K562 (cell line): ENCODE results near the gene SMCO1. TPM values are rescaled to one million over a fixed set of nuclear protein-coding genes. Genes with fewer than 3 reads are reported as not detected.

Source experiments
- ATAC-seq: fragments of 200-7000 bp; cut with Tn5 transposase; 3 replicates; pipeline ENCODE4 v1.9.1; 2020; ENCODE audit warnings: moderate library complexity
- BruUV-seq: library from RNA; stranded (reverse); fragments of 400-500 nt; replicated peaks from 2 replicates; lab custom pipeline; 2021; lab: Mats Ljungman, UMichigan
- CTCF ChIA-PET: fragments of 300-600 bp; formaldehyde crosslinking; extraction: SDS; loops from one replicate; lab custom pipeline; 2021; ENCODE audit warnings: low intra/inter-chr PET ratio; lab: Yijun Ruan, JAX
- POLR2A ChIA-PET: fragments of 300-600, 350-650 bp; sonication (Branson Sonifier 250); formaldehyde crosslinking; extraction: SDS; loops from one replicate; lab custom pipeline; 2021; ENCODE audit warnings: antibody characterized with exemption, inconsistent platforms; lab: Yijun Ruan, JAX
- DNase-seq, 4 experiments: peaks; one replicate each; pipeline versions ENCODE4 v3.0.0 to v3.0.0-alpha.2; 2011 to 2018; ENCODE audit warnings: low spot score in 3 of 4, mixed read lengths in 3 of 4; ENCODE audit errors: extremely low read depth in 1 of 4
- FAIRE-seq: peaks from 2 replicates; lab custom pipeline; 2011; peaks lifted over from hg19 to GRCh38; lab: Jason Lieb, UNC
- H2AFZ ChIP-seq: 2 replicates; pipeline ENCODE4 v1.6.0; 2011; ENCODE audit warnings: low read depth, low read length, control low read depth, inconsistent platforms
- H3K27ac ChIP-seq: fragments of 200-600 bp; 3 replicates; pipeline ENCODE4 v1.8.0; 2011; ENCODE audit warnings: low read depth, mild to moderate bottlenecking, control low read depth, inconsistent platforms, low read length, moderate library complexity, mixed read lengths; ENCODE audit errors: extremely low read depth
- H3K27me3 ChIP-seq, 2 experiments: fragments of 300-600 bp in 1 of 2; 2 replicates in 1 of 2; 3 replicates in 1 of 2; pipeline versions ENCODE4 v1.6.0 to v1.8.0; 2011; ENCODE audit warnings: inconsistent platforms in 2 of 2, low read length in 2 of 2, mild to moderate bottlenecking in 1 of 2, mixed read lengths in 1 of 2, moderate library complexity in 1 of 2; ENCODE audit not compliant: control insufficient read depth in 2 of 2, insufficient read depth in 2 of 2
- H3K36me3 ChIP-seq: fragments of 300-600 bp; 3 replicates; pipeline ENCODE4 v1.8.0; 2011; ENCODE audit warnings: mild to moderate bottlenecking, low read length, inconsistent platforms; ENCODE audit not compliant: control insufficient read depth, insufficient read depth
- H3K4me1 ChIP-seq, 2 experiments: fragments of 200-600 bp in 1 of 2; replicated peaks in 1 of 2; 2 replicates in 1 of 2; 3 replicates in 1 of 2; pipeline versions ENCODE4 v1.5.1 to v1.8.0; 2011; ENCODE audit warnings: inconsistent platforms in 2 of 2, low read length in 2 of 2, mild to moderate bottlenecking in 1 of 2, mixed read lengths in 1 of 2, moderate library complexity in 1 of 2; ENCODE audit not compliant: control insufficient read depth in 2 of 2, insufficient read depth in 2 of 2
- H3K4me2 ChIP-seq: 2 replicates; pipeline ENCODE4 v1.6.1; 2011; ENCODE audit warnings: low read length, control low read depth, inconsistent platforms, mixed read lengths; ENCODE audit not compliant: insufficient read depth
- H3K4me3 ChIP-seq: fragments of 200-600 bp; sonication (generic), shearing (Covaris generic); 2 replicates; pipeline ENCODE4 v1.5.1; 2016; ENCODE audit warnings: control low read depth, inconsistent platforms
- H3K79me2 ChIP-seq: fragments of 200-600 bp; 3 replicates; pipeline ENCODE4 v1.8.0; 2011; ENCODE audit warnings: low read length, inconsistent platforms; ENCODE audit not compliant: control insufficient read depth, insufficient read depth
- H3K9ac ChIP-seq, 2 experiments: 2 replicates each; pipeline versions ENCODE4 v1.6.0 to v1.6.1; 2011; ENCODE audit warnings: low read depth in 2 of 2, low read length in 2 of 2, control low read depth in 1 of 2, inconsistent platforms in 1 of 2, mild to moderate bottlenecking in 1 of 2, mixed read lengths in 1 of 2; ENCODE audit not compliant: insufficient read depth in 1 of 2
- H3K9me1 ChIP-seq: one replicate; pipeline ENCODE4 v1.6.0; 2011; ENCODE audit warnings: inconsistent platforms, mild to moderate bottlenecking, low read length, moderate library complexity; ENCODE audit not compliant: control insufficient read depth, insufficient read depth
- H3K9me3 ChIP-seq: replicated peaks from 2 replicates; pipeline ENCODE4 v1.5.1; 2011; ENCODE audit warnings: low read depth, low read length, inconsistent platforms; ENCODE audit not compliant: control insufficient read depth, insufficient read depth
- H4K20me1 ChIP-seq: replicated peaks from 2 replicates; pipeline ENCODE4 v1.6.1; 2011; ENCODE audit warnings: low read length, inconsistent platforms, mixed read lengths; ENCODE audit not compliant: control insufficient read depth, insufficient read depth
- PHF21A ChIP-seq: fragments of 450-650 bp; IDR thresholded peaks from 2 replicates; pipeline ENCODE4 v1.6.1; 2017; ENCODE audit warnings: low read depth, borderline replicate concordance
- TEAD4 ChIP-seq, 2 experiments: sonication (generic) in 1 of 2; formaldehyde crosslinking in 1 of 2; IDR thresholded peaks; 2 replicates each; pipeline versions ENCODE4 v1.6.1 to v1.8.0; 2012 to 2022; ENCODE audit warnings: borderline replicate concordance in 1 of 2, inconsistent platforms in 1 of 2, low read length in 1 of 2, mild to moderate bottlenecking in 1 of 2, missing genetic modification reagents in 1 of 2
- WGBS: fragments of 100-300 bp; shearing (Covaris generic); methylation state at CpG from one replicate; pipeline ENCODE4 v1.1.6; 2016; ENCODE audit warnings: low coverage, mixed read lengths; ENCODE audit not compliant: insufficient coverage; ENCODE audit errors: missing lambda C conversion rate; 5-methylcytosine and 5-hydroxymethylcytosine counted together
- in situ Hi-C: fragments of 300-500 bp; cut with MboI; formaldehyde crosslinking; loops from 4 replicates; pipeline ENCODE4 v1.15.0; 2018; ENCODE audit warnings: inconsistent platforms, mixed read lengths
- intact Hi-C: fragments of 100-400 bp; cut with micrococcal nuclease; formaldehyde crosslinking; loops from 2 replicates; pipeline ENCODE4 v1.14.2; 2022
- polyA plus RNA-seq, 8 experiments: library from polyadenylated mRNA; depleted of rRNA in 4 of 8; stranded (reverse) in 5 of 8; unstranded in 3 of 8; fragments of >200 nt; fragmentation: Nextera tagmentation in 2 of 8; fragmentation: Illumina TruSeq in 1 of 8; extraction: Ambion mirVana in 2 of 8; extraction: Trizol in 1 of 8; gene quantifications; 2 replicates each; pipeline versions ENCODE4 v1.2.1 to v1.2.3, GENCODE V29; 2011 to 2014; ENCODE audit warnings: inconsistent platforms in 1 of 8, missing spikeins in 1 of 8
- total RNA-seq, 7 experiments: library from RNA; depleted of rRNA in 6 of 7; stranded (reverse); fragments of >200 nt in 6 of 7; fragmentation: Illumina TruSeq in 2 of 7; extraction: Trizol in 2 of 7; gene quantifications; 2 replicates each; pipeline versions ENCODE4 v1.2.1 to v1.2.3, GENCODE V29; 2011 to 2021; ENCODE audit warnings: low replicate concordance in 1 of 7
- TF ChIP-seq, protein P1 (sequence below): sonication (generic); formaldehyde crosslinking; IDR thresholded peaks from 2 replicates; pipeline ENCODE4 v1.8.0; 2022; ENCODE audit warnings: missing genetic modification reagents, mild to moderate bottlenecking, borderline replicate concordance
- TF ChIP-seq, protein P2 (sequence below): sonication (generic); formaldehyde crosslinking; IDR thresholded peaks from 2 replicates; pipeline ENCODE4 v1.8.0; 2022; ENCODE audit warnings: missing genetic modification reagents, mild to moderate bottlenecking, moderate library complexity, borderline replicate concordance
- TF ChIP-seq, protein P3 (sequence below), 2 experiments: fragments of 450-650 bp in 1 of 2; sonication (generic) in 1 of 2; formaldehyde crosslinking in 1 of 2; IDR thresholded peaks; 2 replicates each; pipeline versions ENCODE4 v1.7.1 to v1.9.0; 2016 to 2022; ENCODE audit warnings: inconsistent platforms in 1 of 2, mild to moderate bottlenecking in 1 of 2, missing genetic modification reagents in 1 of 2

The SMCO1 gene
- total and polyA plus RNA-seq, 9 of the 15 experiments (the other 6 are each of a cell fraction or from before 2014, with no cell fraction given), result 0.05 to 0.35 (median 0.12) TPM; not detected in 5

DNA sequence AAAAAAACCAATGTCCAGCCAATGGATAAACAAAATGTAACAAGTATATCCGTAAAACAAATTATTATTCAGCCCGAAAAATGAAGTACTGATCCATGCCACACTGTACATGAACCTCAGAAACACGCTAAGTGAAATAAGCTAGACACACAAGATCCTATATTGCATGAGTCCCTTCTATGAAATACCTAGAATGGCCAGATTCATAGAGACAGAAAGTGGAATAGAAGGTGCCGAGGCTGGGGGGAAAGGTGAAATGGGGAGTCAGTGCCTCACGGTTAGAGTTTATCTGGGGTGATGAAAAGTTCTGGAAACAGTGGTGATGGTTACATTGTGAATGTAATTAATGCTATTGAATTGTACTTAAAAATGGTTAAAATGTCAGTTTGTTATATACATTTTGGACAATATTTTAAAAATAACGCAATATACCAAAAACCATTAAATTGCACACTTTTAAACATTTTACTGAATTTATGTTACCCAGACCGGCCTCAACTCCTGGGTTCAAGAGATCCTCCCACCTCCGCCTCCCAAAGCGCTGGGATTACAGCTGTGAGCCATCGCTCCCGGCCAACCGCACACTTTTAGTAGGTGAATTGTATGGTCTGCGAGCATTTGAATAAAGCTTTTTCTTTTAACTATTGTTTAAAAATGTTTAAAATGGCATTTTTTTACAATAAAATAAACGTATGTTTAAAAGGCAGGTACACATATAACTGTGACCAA, 13.7 kb downstream of the SMCO1 start:
- POLR2A ChIA-PET, result interaction anchor here (0.8 to 1.2 kb wide), 4 partner anchors 9 to 16 kb away, joined by 3 to 4 read pairs (median 4); no protein-coding TSS in a partner anchor
- Histone ChIP-seq H3K4me2 (peak overlapping the region; percentile 98), H4K20me1 (peaks cover 21% of the 10 kb centered on the region; the same call in 1 of the 2 replicates), H3K4me3 (peak overlapping the region; percentile 91), H3K27ac (peak overlapping the region; percentile 93), H3K36me3 (peaks cover 41% of the 10 kb centered on the region; the same call in 2 of the 3 replicates), H3K79me2 (peaks cover 69% of the 10 kb centered on the region), H2AFZ (no peak overlapping the region), H3K9ac (peak overlapping the region; percentile 93 to 94; a peak in 3 of 4 replicates), H3K9me3 (no peaks in the 10 kb centered on the region; the same call in none of the 2 replicates), H3K4me1 (peaks cover 10 to 18% of the 10 kb centered on the region in 2 experiments; a peak in 4 of 5 replicates), H3K9me1 (no peaks in the 10 kb centered on the region), H3K27me3 (no peaks in the 10 kb centered on the region)
- in situ Hi-C loops, result loop anchor here (25.0 kb wide), 2 partner anchors 614 to 789 kb away; partner anchors contain the start of gene MUC20
- DNase-seq, result peak in 1 of 4 experiments; percentile 52
- CTCF ChIA-PET, result no interaction called here
- no TSS peak for BruUV-seq
- FAIRE-seq, result no peak
- under 1% methylated on average over 14 of the region's 14 CpGs for WGBS
- peak; percentile 8 for ATAC-seq
- intact Hi-C loops, result loop anchor here (2.0 to 5.0 kb wide), 3 partner anchors 17 to 479 kb away; partner anchors contain the start of gene TM4SF19
- TF ChIP-seq, protein P1, sequence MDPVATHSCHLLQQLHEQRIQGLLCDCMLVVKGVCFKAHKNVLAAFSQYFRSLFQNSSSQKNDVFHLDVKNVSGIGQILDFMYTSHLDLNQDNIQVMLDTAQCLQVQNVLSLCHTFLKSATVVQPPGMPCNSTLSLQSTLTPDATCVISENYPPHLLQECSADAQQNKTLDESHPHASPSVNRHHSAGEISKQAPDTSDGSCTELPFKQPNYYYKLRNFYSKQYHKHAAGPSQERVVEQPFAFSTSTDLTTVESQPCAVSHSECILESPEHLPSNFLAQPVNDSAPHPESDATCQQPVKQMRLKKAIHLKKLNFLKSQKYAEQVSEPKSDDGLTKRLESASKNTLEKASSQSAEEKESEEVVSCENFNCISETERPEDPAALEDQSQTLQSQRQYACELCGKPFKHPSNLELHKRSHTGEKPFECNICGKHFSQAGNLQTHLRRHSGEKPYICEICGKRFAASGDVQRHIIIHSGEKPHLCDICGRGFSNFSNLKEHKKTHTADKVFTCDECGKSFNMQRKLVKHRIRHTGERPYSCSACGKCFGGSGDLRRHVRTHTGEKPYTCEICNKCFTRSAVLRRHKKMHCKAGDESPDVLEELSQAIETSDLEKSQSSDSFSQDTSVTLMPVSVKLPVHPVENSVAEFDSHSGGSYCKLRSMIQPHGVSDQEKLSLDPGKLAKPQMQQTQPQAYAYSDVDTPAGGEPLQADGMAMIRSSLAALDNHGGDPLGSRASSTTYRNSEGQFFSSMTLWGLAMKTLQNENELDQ (CRISPR knock-in tag), result 0 out of 2 replicates have a peak, but pooled peaks have one; percentile 30
- TF ChIP-seq TEAD4 (IDR thresholded peaks at IDR 0.05; ENCODE audit: low read length), result 0 out of 2 replicates have a peak, but pooled peaks have one; percentile 1
- no peak for TF ChIP-seq TEAD4 (CRISPR knock-in tag; IDR thresholded peaks at IDR 0.05; ENCODE audit: borderline replicate concordance)
- TF ChIP-seq, protein P2, sequence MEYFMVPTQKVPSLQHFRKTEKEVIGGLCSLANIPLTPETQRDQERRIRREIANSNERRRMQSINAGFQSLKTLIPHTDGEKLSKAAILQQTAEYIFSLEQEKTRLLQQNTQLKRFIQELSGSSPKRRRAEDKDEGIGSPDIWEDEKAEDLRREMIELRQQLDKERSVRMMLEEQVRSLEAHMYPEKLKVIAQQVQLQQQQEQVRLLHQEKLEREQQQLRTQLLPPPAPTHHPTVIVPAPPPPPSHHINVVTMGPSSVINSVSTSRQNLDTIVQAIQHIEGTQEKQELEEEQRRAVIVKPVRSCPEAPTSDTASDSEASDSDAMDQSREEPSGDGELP (CRISPR knock-in tag), result 0 out of 2 replicates have a peak, but pooled peaks have one; percentile 25
- TF ChIP-seq, protein P3, sequence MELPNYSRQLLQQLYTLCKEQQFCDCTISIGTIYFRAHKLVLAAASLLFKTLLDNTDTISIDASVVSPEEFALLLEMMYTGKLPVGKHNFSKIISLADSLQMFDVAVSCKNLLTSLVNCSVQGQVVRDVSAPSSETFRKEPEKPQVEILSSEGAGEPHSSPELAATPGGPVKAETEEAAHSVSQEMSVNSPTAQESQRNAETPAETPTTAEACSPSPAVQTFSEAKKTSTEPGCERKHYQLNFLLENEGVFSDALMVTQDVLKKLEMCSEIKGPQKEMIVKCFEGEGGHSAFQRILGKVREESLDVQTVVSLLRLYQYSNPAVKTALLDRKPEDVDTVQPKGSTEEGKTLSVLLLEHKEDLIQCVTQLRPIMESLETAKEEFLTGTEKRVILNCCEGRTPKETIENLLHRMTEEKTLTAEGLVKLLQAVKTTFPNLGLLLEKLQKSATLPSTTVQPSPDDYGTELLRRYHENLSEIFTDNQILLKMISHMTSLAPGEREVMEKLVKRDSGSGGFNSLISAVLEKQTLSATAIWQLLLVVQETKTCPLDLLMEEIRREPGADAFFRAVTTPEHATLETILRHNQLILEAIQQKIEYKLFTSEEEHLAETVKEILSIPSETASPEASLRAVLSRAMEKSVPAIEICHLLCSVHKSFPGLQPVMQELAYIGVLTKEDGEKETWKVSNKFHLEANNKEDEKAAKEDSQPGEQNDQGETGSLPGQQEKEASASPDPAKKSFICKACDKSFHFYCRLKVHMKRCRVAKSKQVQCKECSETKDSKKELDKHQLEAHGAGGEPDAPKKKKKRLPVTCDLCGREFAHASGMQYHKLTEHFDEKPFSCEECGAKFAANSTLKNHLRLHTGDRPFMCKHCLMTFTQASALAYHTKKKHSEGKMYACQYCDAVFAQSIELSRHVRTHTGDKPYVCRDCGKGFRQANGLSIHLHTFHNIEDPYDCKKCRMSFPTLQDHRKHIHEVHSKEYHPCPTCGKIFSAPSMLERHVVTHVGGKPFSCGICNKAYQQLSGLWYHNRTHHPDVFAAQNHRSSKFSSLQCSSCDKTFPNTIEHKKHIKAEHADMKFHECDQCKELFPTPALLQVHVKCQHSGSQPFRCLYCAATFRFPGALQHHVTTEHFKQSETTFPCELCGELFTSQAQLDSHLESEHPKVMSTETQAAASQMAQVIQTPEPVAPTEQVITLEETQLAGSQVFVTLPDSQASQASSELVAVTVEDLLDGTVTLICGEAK (IDR thresholded peaks at IDR 0.05), result 0 out of 2 replicates have a peak, but pooled peaks have one; percentile 12
- TF ChIP-seq, protein P3 (CRISPR knock-in tag; IDR thresholded peaks at IDR 0.05), result peak; percentile 67; the same call in 1 of the 2 replicates
- peak; percentile 73; the same call in 1 of the 2 replicates for TF ChIP-seq PHF21A
